IgD-negative memory B cell (primary cell): Measurements from ENCODE around the gene CASTOR1. TPM values are rescaled to one million over a fixed set of nuclear protein-coding genes. Genes with fewer than 3 reads are reported as not detected.

Experiments used
- H3K27ac Mint-ChIP-seq, 3 donors: one replicate each; pipeline ENCODE4 v1.8.0; 2020 to 2022; ENCODE audit warnings: mild to moderate bottlenecking in 3 of 3, mixed read lengths in 3 of 3, moderate library complexity in 1 of 3
- H3K27me3 Mint-ChIP-seq: one replicate; pipeline ENCODE4 v1.8.0; 2021; ENCODE audit warnings: mixed read lengths
- H3K36me3 Mint-ChIP-seq: one replicate; pipeline ENCODE4 v1.8.0; 2020; ENCODE audit warnings: mild to moderate bottlenecking, mixed read lengths
- H3K4me1 Mint-ChIP-seq, 3 donors: one replicate each; pipeline ENCODE4 v1.8.0; 2020 to 2022; ENCODE audit warnings: mixed read lengths in 3 of 3, mild to moderate bottlenecking in 1 of 3
- H3K4me3 Mint-ChIP-seq, 4 donors: one replicate each; pipeline ENCODE4 v1.8.0; 2020 to 2022; ENCODE audit warnings: mild to moderate bottlenecking in 4 of 4, mixed read lengths in 4 of 4, moderate library complexity in 3 of 4
- H3K9me3 Mint-ChIP-seq, 3 donors: one replicate each; pipeline ENCODE4 v1.8.0; 2020 to 2021; ENCODE audit warnings: mixed read lengths in 3 of 3, mild to moderate bottlenecking in 1 of 3
- polyA plus RNA-seq: library from polyadenylated mRNA; unstranded; fragments of 300-500 nt; fragmentation: Illumina TruSeq; gene quantifications from one replicate; pipeline ENCODE4 v1.2.3, GENCODE V29; 2021

CASTOR1 gene
- polyA plus RNA-seq, 1 donor from 2014 or later, result 15.7 TPM

DNA sequence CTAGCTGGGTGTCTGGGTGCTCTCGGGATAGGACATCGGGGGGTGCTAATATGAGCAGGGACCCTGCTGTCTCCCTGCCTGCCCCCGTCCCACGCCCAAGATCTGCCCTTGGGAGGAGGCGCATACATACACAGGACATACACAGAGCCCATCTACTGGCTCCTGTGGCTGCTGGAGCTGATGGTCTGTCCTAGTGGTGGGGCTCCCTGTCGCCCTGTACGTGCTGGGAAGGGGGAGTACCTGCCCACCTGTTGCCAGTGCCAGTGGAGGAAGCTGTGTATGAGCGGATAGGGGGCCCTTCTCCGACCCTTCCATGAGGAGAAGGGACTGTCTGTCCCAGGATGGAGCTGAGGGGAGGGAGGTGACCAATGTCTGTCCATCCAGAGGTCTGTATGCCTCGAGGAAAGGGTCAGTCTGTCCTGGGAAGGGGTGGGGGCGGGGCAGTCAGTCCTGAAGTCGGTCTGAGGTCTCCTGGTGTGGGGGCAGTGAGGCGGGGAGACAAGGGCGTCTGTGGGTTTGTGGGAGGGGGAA lies 36.5 kb upstream of the CASTOR1 start:
- peak overlapping the region; percentile 63 to 90 (median 72) for H3K27ac Mint-ChIP-seq
- H3K9me3 Mint-ChIP-seq, result no peaks in the 10 kb centered on the region
- H3K27me3 Mint-ChIP-seq, result no peaks in the 10 kb centered on the region
- H3K4me1 Mint-ChIP-seq, result peaks cover 25 to 43% (median 39%) of the 10 kb centered on the region in 3 donors
- peaks cover 4% of the 10 kb centered on the region for H3K36me3 Mint-ChIP-seq
- H3K4me3 Mint-ChIP-seq, result peak overlapping the region; percentile 69 to 96 (median 89)

- Mint-ChIP-seq H3K9me3 (no peaks in the 10 kb centered on the region), H3K4me1 (peaks cover 30 to 43% (median 43%) of the 10 kb centered on the region in 3 donors), H3K27ac (peak overlapping the region; percentile 67 to 90 (median 72)), H3K36me3 (peaks cover 4% of the 10 kb centered on the region), H3K27me3 (no peaks in the 10 kb centered on the region), H3K4me3 (peak overlapping the region; percentile 69 to 96 (median 89))
Measured at GRCh38 chr22:30325065-30325720, 35.9 kb upstream of the CASTOR1 start.

DNA sequence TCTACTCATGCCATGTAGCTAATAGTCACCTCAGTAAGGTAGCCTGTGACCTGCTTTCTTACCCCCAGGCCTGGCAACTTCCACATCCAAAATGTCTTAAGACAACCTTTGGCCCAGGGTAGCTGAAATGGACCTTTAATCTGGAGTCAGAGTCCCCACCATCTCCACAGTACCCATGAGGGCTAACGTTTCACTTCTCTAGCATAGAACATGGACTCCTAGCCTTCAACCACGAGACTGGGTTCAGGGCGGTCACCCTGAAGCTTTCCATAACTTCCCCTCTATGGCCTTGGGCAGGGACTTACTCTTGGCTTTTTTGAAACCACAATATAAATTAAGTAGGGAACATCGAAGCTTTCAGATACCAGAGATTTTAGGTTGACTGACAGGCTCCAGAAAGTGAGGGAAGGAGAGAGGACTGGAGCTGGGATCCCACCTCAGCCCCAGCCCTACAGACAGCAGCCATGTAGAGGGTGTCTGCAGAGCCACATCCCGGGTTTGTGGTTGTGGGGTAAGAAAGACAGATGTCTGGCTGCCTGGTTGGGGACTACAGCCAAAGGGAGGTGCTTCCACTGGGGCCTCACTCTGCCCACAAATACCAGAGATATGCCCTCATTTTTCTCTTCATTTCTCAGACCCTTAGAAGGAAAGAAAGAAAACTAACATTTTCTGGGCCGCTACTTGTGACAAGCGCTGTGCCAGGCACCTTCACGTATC lies 34.9 kb upstream of the CASTOR1 start:
- Mint-ChIP-seq H3K4me1 (peaks cover 35 to 50% (median 43%) of the 10 kb centered on the region in 3 donors), H3K27ac (peak overlapping the region in 1 of 3 donors; percentile 7), H3K4me3 (peak overlapping the region; percentile 21 to 94 (median 76)), H3K9me3 (no peaks in the 10 kb centered on the region), H3K27me3 (no peaks in the 10 kb centered on the region), H3K36me3 (peaks cover 4% of the 10 kb centered on the region)

GRCh38 chr22:30323246-30323645 lies 33.9 kb upstream of the CASTOR1 start:
- Mint-ChIP-seq H3K4me3 (peak overlapping the region in 2 of 4 donors; percentile 21 to 69), H3K27ac (peak overlapping the region in 1 of 3 donors; percentile 70), H3K4me1 (peaks cover 41 to 58% (median 51%) of the 10 kb centered on the region in 3 donors), H3K36me3 (peaks cover 4% of the 10 kb centered on the region), H3K27me3 (no peaks in the 10 kb centered on the region), H3K9me3 (no peaks in the 10 kb centered on the region)

DNA sequence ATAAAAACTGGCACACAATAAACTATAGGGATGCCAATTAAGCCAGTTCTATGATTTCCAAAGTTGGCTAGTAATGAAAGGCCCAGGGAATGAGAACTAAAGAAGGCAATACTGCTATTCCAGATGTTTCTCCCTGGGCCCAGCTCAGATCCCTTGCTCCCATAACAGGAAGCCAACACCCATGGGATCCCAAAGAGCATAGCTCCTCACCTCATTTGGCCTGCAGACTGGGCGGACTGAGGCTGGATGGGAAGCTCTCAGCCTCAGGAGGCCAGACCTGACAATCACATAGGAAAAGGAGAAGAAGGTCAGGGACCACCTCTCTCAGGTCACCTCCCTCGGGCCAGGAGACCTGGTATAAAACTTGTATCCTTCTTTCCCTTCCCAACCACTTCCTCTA lies 32.2 kb upstream of the CASTOR1 start:
- no peaks in the 10 kb centered on the region for H3K9me3 Mint-ChIP-seq
- peaks cover 7% of the 10 kb centered on the region for H3K36me3 Mint-ChIP-seq
- no peaks in the 10 kb centered on the region for H3K27me3 Mint-ChIP-seq
- no peak overlapping the region for H3K27ac Mint-ChIP-seq
- peaks cover 45 to 59% (median 51%) of the 10 kb centered on the region in 3 donors for H3K4me1 Mint-ChIP-seq
- H3K4me3 Mint-ChIP-seq, result peak overlapping the region in 1 of 4 donors; percentile 63

DNA sequence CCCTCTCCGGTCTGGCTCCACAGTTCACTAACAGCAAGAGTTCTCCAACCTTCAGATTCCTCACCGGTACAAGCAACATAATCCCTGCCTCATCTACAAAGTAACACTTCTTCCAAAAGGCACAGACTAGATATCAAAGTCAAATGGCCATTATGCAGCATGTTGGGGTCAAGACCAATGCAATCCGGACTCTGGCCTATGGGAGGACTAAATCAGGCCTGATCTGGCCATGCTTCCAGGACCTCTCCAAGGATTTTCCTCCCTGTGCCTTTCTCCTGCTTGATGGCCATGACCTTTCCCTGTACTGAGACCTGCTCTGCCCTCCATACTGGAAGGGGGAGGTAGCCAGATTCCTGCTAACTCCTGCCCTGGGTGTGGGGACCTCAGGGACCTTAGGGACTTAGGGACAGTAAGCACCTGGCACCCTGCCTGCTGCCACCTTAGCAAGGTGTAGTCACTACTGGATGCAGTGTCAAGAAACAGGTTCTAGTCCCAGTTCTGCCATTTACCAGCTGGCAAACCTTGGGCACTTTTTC lies 30.8 kb upstream of the CASTOR1 start:
- H3K36me3 Mint-ChIP-seq, result peaks cover 7% of the 10 kb centered on the region
- H3K4me3 Mint-ChIP-seq, result peak overlapping the region in 1 of 4 donors; percentile 49
- no peak overlapping the region for H3K27ac Mint-ChIP-seq
- H3K27me3 Mint-ChIP-seq, result no peaks in the 10 kb centered on the region
- H3K9me3 Mint-ChIP-seq, result no peaks in the 10 kb centered on the region
- peaks cover 45 to 65% (median 52%) of the 10 kb centered on the region in 3 donors for H3K4me1 Mint-ChIP-seq

DNA sequence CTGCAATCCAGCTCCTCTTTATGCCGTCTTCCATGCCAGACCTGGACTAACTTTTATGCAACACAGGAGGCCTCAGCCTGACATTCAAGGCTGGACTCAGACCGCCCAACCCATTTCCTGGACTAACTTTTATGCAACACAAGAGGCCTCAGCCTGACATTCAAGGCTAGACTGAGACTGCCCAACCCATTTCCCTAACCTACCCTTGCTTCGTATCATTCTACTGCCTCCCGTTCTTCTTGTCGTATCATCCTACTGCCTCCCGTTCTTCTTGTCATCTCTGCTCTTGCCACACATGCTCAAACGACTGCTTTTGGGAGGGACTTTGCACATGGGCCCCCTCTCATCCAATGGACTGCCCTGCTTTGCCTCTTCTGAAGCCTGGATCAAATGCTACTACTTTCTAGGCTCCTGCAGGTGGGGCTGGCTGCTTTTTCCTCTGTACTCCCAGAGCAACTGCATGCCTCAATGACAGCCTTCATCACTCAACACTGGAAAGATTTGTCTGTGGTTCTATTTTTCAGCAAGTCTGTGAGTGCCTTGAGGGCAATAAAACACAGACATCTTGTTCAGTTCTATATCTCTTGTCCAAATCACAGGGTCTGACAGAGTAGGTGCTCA lies 29.6 kb upstream of the CASTOR1 start:
- peaks cover 7% of the 10 kb centered on the region for H3K36me3 Mint-ChIP-seq
- H3K4me1 Mint-ChIP-seq, result peaks cover 42 to 61% (median 56%) of the 10 kb centered on the region in 3 donors
- H3K4me3 Mint-ChIP-seq, result peak overlapping the region in 1 of 4 donors; percentile 83
- no peaks in the 10 kb centered on the region for H3K27me3 Mint-ChIP-seq
- H3K9me3 Mint-ChIP-seq, result no peaks in the 10 kb centered on the region
- peak overlapping the region in 1 of 3 donors; percentile 60 for H3K27ac Mint-ChIP-seq

GRCh38 chr22:30317778-30318177 lies 28.5 kb upstream of the CASTOR1 start:
- H3K9me3 Mint-ChIP-seq, result no peaks in the 10 kb centered on the region
- peaks cover 5% of the 10 kb centered on the region for H3K36me3 Mint-ChIP-seq
- H3K4me1 Mint-ChIP-seq, result peaks cover 39 to 60% (median 58%) of the 10 kb centered on the region in 3 donors
- no peak overlapping the region for H3K27ac Mint-ChIP-seq
- no peaks in the 10 kb centered on the region for H3K27me3 Mint-ChIP-seq
- no peak overlapping the region for H3K4me3 Mint-ChIP-seq

DNA sequence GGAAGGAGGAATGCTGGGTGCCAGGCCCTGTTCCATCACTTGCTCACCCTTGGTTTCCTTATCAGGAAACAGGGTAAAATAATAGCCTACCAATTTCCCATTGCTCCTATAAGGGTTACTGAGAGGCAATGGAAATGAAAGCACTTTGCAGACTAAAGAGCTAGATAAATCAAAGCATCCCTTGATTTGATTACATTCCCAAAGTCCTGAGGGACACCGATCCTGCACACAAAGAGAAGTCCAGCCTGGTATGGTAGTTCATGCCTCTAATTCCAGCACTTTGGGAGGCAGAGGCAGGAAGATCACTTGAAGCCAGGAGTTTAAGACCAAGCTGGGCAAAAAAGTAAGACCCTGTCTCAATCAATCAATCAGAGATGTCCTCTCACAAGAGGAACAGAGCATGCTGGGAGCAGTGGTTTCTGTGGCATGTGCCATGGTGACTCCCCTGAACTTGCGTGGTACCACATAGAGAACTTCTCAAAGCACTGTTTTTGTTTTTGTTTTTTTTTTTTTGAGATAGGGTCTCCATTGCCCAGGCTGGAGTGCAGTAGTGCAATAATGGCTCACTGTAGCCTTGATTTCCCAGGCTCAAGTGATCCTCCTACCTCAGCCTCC lies 26.8 kb upstream of the CASTOR1 start:
- Mint-ChIP-seq H3K9me3 (no peaks in the 10 kb centered on the region), H3K27me3 (no peaks in the 10 kb centered on the region), H3K36me3 (peaks cover 3% of the 10 kb centered on the region), H3K4me3 (peak overlapping the region in 1 of 4 donors; percentile 29), H3K27ac (peak overlapping the region in 2 of 3 donors; percentile 55 to 93), H3K4me1 (peaks cover 45 to 74% (median 72%) of the 10 kb centered on the region in 3 donors)

DNA sequence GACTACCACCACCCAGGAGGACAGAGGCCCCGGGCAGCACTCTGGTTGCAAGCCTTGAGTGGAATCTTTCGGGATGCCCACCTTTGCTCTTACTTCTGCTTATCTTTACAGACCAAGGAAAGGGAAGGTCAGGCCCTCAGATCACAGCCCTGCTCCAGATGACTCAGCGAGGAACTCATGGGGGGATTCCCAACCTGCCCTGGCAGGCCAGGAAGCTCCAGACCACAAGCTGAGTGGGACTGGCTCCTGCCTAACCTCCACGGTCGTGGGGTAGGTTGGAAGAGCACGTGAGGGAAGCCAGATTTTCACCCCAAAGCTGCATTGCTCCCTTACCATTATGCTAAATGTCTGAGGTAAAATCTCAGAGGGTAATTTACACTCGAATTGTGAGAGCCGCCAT lies 25.6 kb upstream of the CASTOR1 start:
- H3K4me3 Mint-ChIP-seq, result peak overlapping the region in 1 of 4 donors; percentile 16
- H3K9me3 Mint-ChIP-seq, result no peaks in the 10 kb centered on the region
- H3K36me3 Mint-ChIP-seq, result peaks cover 3% of the 10 kb centered on the region
- H3K4me1 Mint-ChIP-seq, result peaks cover 56 to 79% (median 79%) of the 10 kb centered on the region in 3 donors
- peak overlapping the region; percentile 41 to 93 (median 69) for H3K27ac Mint-ChIP-seq
- H3K27me3 Mint-ChIP-seq, result no peaks in the 10 kb centered on the region

DNA sequence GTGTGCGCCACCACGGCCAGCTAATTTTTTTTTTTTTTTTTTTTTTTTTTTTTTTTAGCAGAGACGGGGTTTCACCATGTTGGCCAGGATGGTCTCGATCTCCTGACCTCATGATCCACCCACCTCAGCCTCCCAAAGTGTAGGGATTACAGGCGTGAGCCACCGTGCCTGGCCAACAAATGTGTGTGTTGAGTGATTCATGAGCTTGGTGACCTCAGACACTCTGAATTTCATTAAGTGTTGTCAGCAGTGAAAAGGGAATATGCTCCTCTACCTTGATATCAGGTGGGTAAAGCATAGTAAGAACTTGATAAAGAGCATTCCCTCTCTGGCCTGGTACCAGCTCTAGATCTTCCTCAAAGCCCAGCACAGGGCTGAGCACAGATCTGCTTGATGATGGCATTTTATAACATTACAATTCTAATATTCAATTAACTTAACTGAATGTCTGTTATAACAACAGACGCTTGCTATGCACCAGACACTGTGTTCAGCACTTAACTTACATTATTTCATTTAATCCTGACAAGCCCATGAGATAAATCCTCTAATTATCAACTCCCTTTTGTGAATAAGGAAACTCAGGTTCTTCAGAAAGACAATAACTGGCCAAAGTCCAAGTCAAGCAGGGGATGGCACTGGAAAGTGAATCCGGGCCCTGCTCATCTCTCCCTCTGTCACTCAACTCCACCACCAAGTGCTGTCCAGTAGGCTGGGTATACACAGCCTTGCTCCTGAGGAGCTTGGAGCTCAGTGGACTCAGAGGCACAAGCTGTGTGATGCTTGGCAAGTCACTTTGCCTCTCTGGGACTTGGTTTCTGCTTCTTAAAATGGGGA lies 24.4 kb upstream of the CASTOR1 start:
- peaks cover 3% of the 10 kb centered on the region for H3K36me3 Mint-ChIP-seq
- peaks cover 60 to 77% (median 74%) of the 10 kb centered on the region in 3 donors for H3K4me1 Mint-ChIP-seq
- H3K27me3 Mint-ChIP-seq, result no peaks in the 10 kb centered on the region
- no peaks in the 10 kb centered on the region for H3K9me3 Mint-ChIP-seq
- H3K27ac Mint-ChIP-seq, result peak overlapping the region in 2 of 3 donors; percentile 41 to 93
- peak overlapping the region in 1 of 4 donors; percentile 30 for H3K4me3 Mint-ChIP-seq

- Mint-ChIP-seq H3K9me3 (no peaks in the 10 kb centered on the region), H3K27me3 (peaks cover 1% of the 10 kb centered on the region), H3K27ac (peak overlapping the region in 2 of 3 donors; percentile 20 to 88), H3K4me1 (peaks cover 59 to 80% (median 70%) of the 10 kb centered on the region in 3 donors), H3K36me3 (no peaks in the 10 kb centered on the region), H3K4me3 (peak overlapping the region in 2 of 4 donors; percentile 23 to 48)
Measured at GRCh38 chr22:30312053-30312452, 22.7 kb upstream of the CASTOR1 start.

DNA sequence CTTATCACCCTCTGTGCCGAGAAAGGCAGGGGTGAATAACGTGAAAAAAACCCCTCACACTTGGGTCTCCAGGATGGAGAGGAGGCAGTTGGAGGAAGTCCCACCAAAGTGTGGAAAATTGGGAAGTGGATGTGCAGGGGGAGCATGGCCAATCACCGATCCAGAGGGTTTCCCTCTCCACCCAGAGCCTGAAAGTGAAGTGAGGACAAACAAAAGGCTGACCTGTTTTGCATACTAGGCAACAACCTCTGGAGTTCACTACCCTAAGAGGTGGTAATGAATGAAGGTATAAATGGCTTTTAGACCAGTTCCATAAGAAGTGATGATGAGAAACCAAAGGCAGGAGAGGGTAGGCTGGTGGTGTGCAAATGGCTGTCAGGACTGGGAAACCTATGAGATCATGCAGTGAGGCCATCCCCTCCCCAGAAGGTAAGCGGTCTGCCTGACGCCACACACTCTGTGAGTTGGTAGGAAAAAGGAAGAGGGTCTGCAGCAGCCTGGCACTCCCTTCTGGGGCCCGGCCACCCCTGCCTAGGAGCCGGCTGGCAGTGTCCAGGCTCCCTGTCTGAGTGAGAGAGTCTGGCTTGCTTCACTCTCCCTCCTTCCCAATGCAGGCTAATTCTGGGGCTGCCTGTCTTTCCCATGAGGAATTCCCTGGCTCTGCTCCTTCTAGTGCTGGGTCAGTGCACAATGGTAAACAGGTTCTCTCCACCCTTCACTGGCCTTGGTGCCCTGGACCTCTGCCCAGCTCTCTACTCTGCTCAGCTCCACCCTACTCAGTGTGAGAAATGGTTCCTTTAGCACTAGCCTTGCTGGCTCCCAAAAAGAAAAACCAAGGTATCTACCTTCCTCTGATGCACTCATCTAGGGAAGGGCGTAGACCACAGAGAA lies 21.8 kb upstream of the CASTOR1 start:
- no peaks in the 10 kb centered on the region for H3K9me3 Mint-ChIP-seq
- H3K27me3 Mint-ChIP-seq, result peaks cover 1% of the 10 kb centered on the region
- H3K4me1 Mint-ChIP-seq, result peaks cover 66 to 85% (median 75%) of the 10 kb centered on the region in 3 donors
- peak overlapping the region in 2 of 4 donors; percentile 79 to 86 for H3K4me3 Mint-ChIP-seq
- no peaks in the 10 kb centered on the region for H3K36me3 Mint-ChIP-seq
- H3K27ac Mint-ChIP-seq, result peak overlapping the region; percentile 74 to 96 (median 80)
